Left ventricle myocardium superior (tissue), 1 donor: ENCODE data around the gene COL4A1. TPM values are rescaled to one million over a fixed set of nuclear protein-coding genes. Genes with fewer than 3 reads are reported as not detected.
"Not testable (repeated sequence)": the region's sequence is repeated elsewhere in the genome, so short reads cannot be mapped to it uniquely, and the experiment has no call there.

ENCODE experiments used
- ATAC-seq: fragments of 200-7000 bp; cut with Tn5 transposase; one replicate; pipeline ENCODE4 v1.9.1; 2020; ENCODE audit warnings: mild to moderate bottlenecking, moderate library complexity
- DNase-seq: peaks from one replicate; pipeline ENCODE4 v3.0.0-alpha.2; 2020
- intact Hi-C: fragments of 100-400 bp; cut with micrococcal nuclease; formaldehyde crosslinking; loops from one replicate; pipeline ENCODE4 v1.11.0; 2022
- total RNA-seq: library from RNA; stranded (reverse); fragmentation: NEBNext Ultra II Directional; extraction: Animal tissue kit (Norgen Biotek cat#: 25700); gene quantifications from one replicate; pipeline ENCODE4 v1.2.1, GENCODE V29; 2021
- donor health status: DM: no; HTN: yes; CAD: no; lungs with severe emphysema.

Gene COL4A1
- total RNA-seq, 1 donor from 2014 or later: 119 TPM

GRCh38 chr13:110125613-110126272 lies 181.2 kb downstream of the COL4A1 start:
- intact Hi-C loops: no loop called here
- ATAC-seq (peak; percentile 21), DNase-seq (no peak)

- intact Hi-C loops: no loop called here
- no peak for DNase-seq
- ATAC-seq: no peak
Measured at GRCh38 chr13:110125157-110125556, 181.8 kb downstream of the COL4A1 start.

- DNase-seq: no peak
- no peak for ATAC-seq
- intact Hi-C loops: no loop called here
Measured at GRCh38 chr13:110124201-110124940, 182.6 kb downstream of the COL4A1 start.

GRCh38 chr13:110123041-110123809 lies 183.7 kb downstream of the COL4A1 start:
- DNase-seq (no peak), ATAC-seq (no peak)
- intact Hi-C loops: no loop called here

- ATAC-seq (no peak), DNase-seq (no peak)
- intact Hi-C loops: no loop called here
Measured at GRCh38 chr13:110121422-110122083, 185.4 kb downstream of the COL4A1 start.

GRCh38 chr13:110119935-110120905 lies 186.7 kb downstream of the COL4A1 start:
- no peak for DNase-seq
- peak; percentile 84 for ATAC-seq
- intact Hi-C loops: no loop called here

GRCh38 chr13:110118106-110118505 lies 188.9 kb downstream of the COL4A1 start:
- intact Hi-C loops: no loop called here
- no peak for DNase-seq

GRCh38 chr13:110116072-110116487 lies 190.9 kb downstream of the COL4A1 start:
- peak; percentile 32 for ATAC-seq
- DNase-seq: peak; percentile 74
- intact Hi-C loops: no loop called here

More at GRCh38 chr13:110118106-110118505, 188.9 kb downstream of the COL4A1 start:
- ATAC-seq: no peak

- intact Hi-C loops: no loop called here
- DNase-seq (no peak), ATAC-seq (no peak)
Measured at GRCh38 chr13:110115591-110115990, 191.4 kb downstream of the COL4A1 start.

- intact Hi-C loops: no loop called here
- DNase-seq (no peak), ATAC-seq (no peak)
Measured at GRCh38 chr13:110114316-110114715, 192.6 kb downstream of the COL4A1 start.

- intact Hi-C loops: no loop called here
- no peak for DNase-seq
- ATAC-seq: no peak
Measured at GRCh38 chr13:110113284-110113764, 193.6 kb downstream of the COL4A1 start.

- not testable (repeated sequence) for ATAC-seq
Measured at GRCh38 chr13:110112379-110112778, 194.6 kb downstream of the COL4A1 start.

GRCh38 chr13:110110783-110111182 lies 196.2 kb downstream of the COL4A1 start:
- ATAC-seq: no peak
- no peak for DNase-seq
- intact Hi-C loops: no loop called here

More at GRCh38 chr13:110112379-110112778, 194.6 kb downstream of the COL4A1 start:
- intact Hi-C loops, DNase-seq: not testable (repeated sequence)

GRCh38 chr13:110109910-110110309 lies 197.0 kb downstream of the COL4A1 start:
- intact Hi-C loops: loop anchor here (5.0 to 10.0 kb wide), 3 partner anchors 238 to 1148 kb away; no protein-coding TSS in a partner anchor

GRCh38 chr13:110109140-110109783 lies 197.7 kb downstream of the COL4A1 start:
- ATAC-seq (no peak), DNase-seq (no peak)
- intact Hi-C loops: loop anchor here (5.0 to 10.0 kb wide), 3 partner anchors 237 to 1147 kb away; no protein-coding TSS in a partner anchor

More at GRCh38 chr13:110109910-110110309, 197.0 kb downstream of the COL4A1 start:
- peak; percentile 90 for ATAC-seq
- peak; percentile 88 for DNase-seq

- DNase-seq: peak; percentile 88
- intact Hi-C loops: loop anchor here (5.0 to 10.0 kb wide), 3 partner anchors 236 to 1146 kb away; no protein-coding TSS in a partner anchor
Measured at GRCh38 chr13:110108348-110109139, 198.4 kb downstream of the COL4A1 start.

More at GRCh38 chr13:110108348-110109139, 198.4 kb downstream of the COL4A1 start:
- ATAC-seq: peak; percentile 90
